Brain pericyte (primary cell): Measurements from ENCODE around the gene MISP.

Source experiments
- DNase-seq: peaks from one replicate; pipeline ENCODE4 v3.0.0-alpha.2; 2012; ENCODE audit warnings: low read depth, low spot score

MISP gene

GRCh38 chr19:746956-747355 lies 4.0 kb upstream of the MISP start:
- no peak for DNase-seq

DNA sequence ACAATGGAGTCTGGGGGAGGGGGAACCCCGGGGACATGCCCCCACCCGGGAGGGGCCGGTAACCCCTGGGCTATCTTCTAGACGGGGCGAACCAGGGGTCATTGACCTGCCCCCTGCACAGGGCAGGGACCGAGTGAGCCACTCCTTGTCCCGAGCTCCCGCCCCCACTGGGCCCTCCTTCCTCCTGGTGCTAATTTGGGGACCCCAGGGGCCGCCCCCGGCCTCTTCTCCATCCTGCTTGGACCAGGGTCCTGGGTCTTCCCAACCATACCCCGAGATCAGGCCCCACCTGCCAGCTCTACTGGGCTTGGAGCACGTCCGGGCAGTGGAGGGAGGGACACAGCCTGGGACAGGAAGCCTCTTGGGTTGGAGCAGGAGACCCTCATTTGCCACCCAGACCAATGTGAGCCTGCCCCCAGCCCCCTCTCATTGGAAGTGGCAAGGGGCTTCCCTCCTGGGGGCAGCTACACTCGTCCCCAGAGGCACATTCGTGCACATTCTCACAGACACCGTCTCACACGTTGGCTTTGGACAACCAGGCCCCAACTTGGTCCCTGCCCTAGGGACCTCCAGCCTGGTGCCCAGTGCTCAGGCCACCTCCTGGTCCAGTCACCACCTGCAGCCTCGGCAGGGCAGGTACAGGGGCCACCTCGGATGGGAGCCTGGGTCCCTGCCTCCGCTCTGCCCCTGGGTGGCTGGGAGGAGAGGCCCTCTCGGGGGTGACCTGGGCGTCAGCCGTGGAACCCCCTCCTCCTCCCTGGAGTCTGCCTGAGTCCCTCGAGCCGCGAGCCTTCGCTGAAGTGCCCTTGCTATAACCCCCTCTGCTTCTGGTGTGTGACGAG lies 3.3 kb upstream of the MISP start:
- no peak for DNase-seq

DNA sequence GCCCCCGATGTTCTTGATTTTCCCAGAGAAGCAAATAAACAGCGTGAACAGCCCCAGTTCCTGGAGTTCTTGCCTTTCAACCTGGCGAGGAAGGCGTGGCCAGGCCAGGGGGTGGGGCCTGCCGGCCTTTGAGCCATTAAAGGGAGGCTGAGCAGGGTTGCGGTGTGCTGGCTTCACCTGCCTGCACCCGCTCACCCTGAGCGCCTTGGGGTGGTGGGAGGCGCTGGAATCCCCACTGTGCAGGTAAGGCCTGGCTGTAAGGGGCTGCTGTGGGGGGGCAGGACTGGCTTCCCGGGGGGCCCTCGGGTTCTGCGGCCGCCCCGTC lies 2.7 kb upstream of the MISP start:
- DNase-seq: no peak

DNA sequence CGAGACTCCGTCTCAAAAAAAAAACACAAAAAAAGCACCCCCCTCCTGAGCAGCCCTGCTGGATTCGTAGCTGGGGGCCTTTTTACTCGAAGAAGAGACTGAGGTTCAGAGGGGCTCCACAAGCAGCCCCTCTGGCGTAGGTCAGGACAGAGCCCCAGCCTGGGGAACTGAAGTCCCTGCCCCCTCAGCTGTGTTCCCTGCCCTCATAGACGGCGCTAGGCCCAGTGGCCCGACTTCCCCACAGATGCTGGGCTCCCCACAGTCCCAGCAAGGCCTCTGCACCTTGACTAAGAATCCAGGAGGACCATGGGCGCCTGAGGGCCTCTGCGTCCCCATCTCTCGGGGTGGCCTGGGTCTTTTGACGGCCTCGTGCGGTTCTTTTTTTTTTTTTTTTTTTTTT lies 1.1 kb upstream of the MISP start:
- DNase-seq: no peak

DNA sequence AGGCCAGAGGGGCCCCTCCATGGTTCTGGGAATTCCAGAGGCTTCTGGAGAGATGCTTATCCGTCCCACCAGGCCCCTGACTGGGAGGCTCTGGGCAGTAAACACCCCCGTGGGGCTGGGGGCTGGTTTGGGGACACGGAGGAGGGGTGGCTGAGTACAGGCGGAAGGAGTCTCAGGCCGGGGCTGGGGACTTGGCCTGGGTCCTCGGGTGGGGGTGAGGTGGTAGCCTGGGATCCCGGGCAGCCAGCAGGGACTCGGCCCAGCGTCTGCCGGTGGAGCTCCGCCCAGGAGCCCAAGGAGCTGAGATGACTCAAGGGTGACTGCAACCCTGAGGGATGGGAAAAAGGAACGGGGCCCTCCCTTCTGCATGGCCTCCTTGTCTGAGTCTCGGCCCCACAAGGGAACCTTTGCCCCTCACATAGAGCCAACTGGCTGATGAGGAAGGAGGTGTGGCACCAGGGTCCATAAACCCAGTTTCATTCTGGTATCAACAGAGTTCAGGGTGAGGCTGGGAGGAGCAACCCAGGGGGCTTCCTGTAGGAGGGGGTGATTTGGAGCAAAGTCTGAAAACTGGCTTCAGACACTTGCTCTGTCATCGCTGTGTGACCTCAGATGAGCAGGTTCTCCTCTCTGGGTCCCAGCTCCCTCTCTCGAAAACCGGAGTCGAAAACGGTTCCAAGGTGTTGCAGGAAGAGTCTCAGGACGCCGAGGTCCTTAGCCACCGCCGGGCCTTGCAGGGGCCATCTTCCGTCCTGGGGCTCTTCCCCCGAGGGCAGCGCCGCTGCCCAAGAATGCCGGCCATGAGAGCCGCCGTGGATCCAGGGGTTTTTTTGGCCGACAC lies 809 bp downstream of the MISP start:
- DNase-seq: no peak

DNA sequence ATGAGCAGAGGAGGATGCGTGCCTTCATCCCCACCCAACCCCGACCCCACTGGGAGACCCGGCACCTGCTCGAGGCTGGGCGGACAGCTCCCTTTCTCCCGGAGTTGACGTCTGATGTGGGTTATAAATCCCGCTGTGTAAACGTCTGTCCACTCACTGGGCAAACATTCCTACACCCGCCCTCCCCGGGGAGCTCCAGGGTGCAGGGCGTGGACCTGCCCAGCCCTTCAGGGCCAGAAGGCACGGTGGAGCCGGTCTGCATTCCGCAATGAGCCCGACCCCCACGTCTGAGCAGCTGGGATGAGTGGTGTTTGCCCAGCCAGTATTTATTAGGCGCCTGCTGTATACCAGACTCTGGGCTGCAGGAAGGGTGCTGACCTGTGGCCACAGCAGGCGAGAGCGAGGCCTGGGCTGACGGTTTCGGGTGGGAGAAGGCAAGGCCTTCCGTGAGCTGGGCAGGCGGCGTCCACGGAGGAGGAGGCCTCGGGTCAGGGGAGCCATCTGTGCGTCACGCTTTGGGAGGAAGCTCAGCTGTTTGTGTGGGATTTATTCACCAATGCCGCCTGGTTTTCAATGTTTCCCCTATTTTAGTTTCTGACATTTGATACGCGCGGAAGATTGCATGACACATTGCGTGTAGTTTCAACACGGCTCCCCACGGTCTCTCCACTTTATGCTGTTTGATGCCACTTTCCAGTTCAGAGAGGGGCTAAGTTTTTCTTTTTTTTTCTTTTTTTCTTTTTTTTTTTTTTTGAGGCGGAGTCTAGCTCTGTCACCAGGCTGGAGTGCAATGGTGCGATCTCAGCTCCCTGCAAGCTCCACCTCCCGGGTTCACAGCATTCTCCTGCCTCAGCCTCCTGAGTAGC lies 2.0 kb downstream of the MISP start:
- peak; percentile 95 for DNase-seq

- no peak for DNase-seq
Measured at GRCh38 chr19:754530-754929, 3.6 kb downstream of the MISP start.

DNA sequence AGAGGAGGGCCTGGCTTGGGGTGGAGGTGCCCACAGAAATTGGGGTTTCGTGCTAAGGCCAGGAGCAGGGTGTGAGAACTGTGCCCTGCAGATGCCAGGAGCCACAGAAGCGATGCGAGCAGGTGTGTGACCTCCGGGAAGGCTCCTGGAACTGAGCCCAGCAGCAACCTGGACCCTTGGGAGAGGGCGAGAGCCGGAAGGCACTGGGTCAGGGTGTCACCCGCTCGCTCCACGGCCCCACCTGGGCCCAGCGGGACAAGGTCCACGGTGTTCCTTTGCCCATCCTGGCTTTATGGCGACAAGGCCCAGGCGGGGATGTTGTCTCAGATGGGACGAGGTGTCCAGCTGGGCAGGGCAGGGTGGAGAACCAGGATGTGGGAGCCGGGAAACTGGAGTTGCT lies 4.2 kb downstream of the MISP start:
- no peak for DNase-seq

DNA sequence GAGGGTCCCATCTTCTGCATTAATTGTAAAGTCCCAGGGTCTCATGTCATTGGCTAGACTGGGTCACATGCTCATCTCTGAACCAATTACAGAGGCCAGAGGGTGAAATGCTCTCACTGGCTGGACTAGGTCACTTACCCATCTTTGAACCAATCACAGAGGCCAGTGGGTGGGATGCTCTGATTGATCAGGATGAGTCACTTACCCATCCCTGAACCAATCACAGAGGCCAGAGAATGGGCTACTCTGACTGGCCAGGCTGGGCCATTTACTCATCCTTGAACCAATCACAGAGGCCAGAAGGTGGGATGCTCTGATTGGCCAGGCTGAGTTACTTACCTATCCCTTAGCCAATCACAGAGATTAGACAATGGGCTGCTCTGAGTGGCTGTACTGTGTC lies 5.3 kb downstream of the MISP start:
- no peak for DNase-seq

DNA sequence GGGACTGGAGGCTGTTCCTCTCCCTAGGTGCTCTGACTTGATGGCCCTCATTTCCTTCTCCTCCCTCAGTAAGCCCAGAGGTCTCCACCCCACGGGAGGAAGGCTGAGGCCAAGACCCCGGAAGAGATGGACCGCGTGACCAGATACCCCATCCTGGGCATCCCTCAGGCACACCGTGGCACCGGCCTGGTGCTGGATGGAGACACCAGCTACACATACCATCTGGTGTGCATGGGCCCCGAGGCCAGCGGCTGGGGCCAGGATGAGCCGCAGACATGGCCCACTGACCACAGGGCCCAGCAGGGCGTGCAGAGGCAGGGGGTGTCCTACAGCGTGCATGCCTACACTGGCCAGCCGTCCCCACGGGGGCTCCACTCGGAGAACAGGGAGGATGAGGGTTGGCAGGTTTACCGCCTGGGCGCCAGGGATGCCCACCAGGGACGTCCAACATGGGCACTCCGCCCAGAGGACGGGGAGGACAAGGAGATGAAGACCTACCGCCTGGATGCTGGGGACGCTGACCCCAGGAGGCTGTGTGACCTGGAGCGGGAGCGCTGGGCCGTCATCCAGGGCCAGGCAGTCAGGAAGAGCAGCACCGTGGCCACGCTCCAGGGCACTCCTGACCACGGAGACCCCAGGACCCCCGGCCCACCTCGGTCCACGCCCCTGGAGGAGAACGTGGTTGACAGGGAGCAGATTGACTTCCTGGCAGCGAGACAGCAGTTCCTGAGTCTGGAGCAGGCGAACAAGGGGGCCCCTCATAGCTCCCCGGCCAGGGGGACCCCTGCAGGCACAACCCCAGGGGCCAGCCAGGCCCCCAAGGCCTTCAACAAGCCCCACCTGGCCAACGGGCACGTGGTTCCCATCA lies 6.1 kb downstream of the MISP start:
- DNase-seq: no peak

- no peak for DNase-seq
Measured at GRCh38 chr19:757811-758668, 7.1 kb downstream of the MISP start.

DNA sequence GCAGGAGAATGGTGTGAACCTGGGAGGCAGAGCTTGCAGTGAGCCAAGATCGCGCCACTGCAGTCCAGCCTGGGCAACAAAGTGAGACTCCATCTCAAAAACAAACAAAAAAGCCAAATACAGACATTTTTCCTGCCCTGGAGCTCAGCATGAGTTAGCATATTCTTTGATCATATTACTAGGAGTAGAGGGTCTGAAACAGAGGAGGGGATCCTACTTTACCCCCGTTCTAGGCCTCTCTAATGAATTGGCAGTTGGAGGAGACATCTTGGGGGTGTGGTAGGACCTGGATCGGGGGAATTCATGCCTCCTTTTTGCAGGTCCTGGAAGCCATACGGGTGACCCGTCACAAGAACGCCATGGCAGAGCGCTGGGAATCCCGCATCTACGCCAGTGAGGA lies 12.3 kb downstream of the MISP start:
- DNase-seq: no peak

- no peak for DNase-seq
Measured at GRCh38 chr19:763869-764268, 13.0 kb downstream of the MISP start.

GRCh38 chr19:764301-764700 lies 13.4 kb downstream of the MISP start:
- DNase-seq: no peak

GRCh38 chr19:765179-765738 lies 14.3 kb downstream of the MISP start:
- no peak for DNase-seq

DNA sequence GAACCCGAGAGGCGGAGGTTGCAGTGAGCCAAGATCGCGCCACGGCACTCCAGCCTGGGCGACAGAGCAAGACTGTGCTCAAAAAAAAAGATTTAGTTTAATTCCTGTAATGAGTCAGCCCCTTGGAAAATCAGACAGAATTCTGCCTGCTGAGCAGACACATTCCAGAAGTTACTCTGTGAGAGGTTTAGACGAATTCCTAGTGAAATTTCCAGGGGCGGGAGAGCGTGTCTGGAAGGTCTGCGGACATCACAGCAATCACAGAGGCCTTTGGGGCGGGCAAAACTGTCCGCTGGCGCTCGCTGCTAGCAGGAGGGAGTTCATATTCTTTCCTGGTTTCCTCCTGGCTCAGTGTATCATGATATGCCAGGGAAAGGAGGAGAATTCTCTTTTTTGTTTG lies 17.5 kb downstream of the MISP start:
- DNase-seq: peak; percentile 43

GRCh38 chr19:769616-770015 lies 18.7 kb downstream of the MISP start:
- DNase-seq: no peak

GRCh38 chr19:771332-771785 lies 20.4 kb downstream of the MISP start:
- DNase-seq: no peak

DNA sequence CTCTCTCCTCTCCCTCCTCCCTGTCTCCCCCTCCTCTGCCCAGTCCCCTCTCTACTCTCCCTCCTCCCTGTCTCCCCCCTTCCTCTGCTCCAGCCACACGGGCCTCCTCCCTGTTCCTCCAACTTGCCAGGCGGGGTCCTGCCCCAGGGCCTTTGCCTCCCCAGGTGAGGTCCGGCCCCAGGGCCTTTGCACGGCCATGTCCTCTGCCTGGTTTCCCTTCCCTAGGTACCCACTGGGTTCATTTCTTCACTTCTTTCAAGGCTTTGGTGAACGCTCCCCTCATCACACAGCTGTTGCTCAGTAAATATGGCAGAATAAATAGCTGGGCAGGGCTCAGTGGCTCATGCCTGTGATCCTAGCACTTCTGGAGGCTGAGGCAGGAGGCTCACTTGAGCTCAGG lies 21.2 kb downstream of the MISP start:
- no peak for DNase-seq
